Fibroblast of peridontal ligament (primary cell): Measurements from ENCODE around the gene GRIN2A.

ENCODE experiments used
- DNase-seq: peaks from one replicate; pipeline ENCODE4 v3.0.0-alpha.2; 2010; ENCODE audit errors: extremely low read depth

The GRIN2A gene

GRCh38 chr16:9859701-9860327, 322.4 kb downstream of the GRIN2A start:
- peak; percentile 62 for DNase-seq

- peak; percentile 92 for DNase-seq
Measured at GRCh38 chr16:9854675-9855074, 327.6 kb downstream of the GRIN2A start.

- DNase-seq, result no peak
Measured at GRCh38 chr16:9852003-9852402, 330.2 kb downstream of the GRIN2A start.

GRCh38 chr16:9850817-9851216, 331.4 kb downstream of the GRIN2A start:
- DNase-seq, result no peak

GRCh38 chr16:9849697-9850245, 332.5 kb downstream of the GRIN2A start:
- no peak for DNase-seq

GRCh38 chr16:9847146-9847545, 335.1 kb downstream of the GRIN2A start:
- no peak for DNase-seq

GRCh38 chr16:9846362-9847099, 335.7 kb downstream of the GRIN2A start:
- peak; percentile 14 for DNase-seq

- DNase-seq, result peak; percentile 65
Measured at GRCh38 chr16:9845661-9846361, 336.4 kb downstream of the GRIN2A start.

GRCh38 chr16:9844361-9844760, 337.9 kb downstream of the GRIN2A start:
- peak; percentile 75 for DNase-seq

- no peak for DNase-seq
Measured at GRCh38 chr16:9843424-9844018, 338.7 kb downstream of the GRIN2A start.

GRCh38 chr16:9840761-9841665, 341.2 kb downstream of the GRIN2A start:
- DNase-seq, result no peak

- no peak for DNase-seq
Measured at GRCh38 chr16:9837481-9837880, 344.7 kb downstream of the GRIN2A start.

- peak; percentile 54 for DNase-seq
Measured at GRCh38 chr16:9836118-9836736, 346.0 kb downstream of the GRIN2A start.

- DNase-seq, result no peak
Measured at GRCh38 chr16:9827062-9827752, 355.0 kb downstream of the GRIN2A start.

- no peak for DNase-seq
Measured at GRCh38 chr16:9826656-9827055, 355.6 kb downstream of the GRIN2A start.

- DNase-seq, result no peak
Measured at GRCh38 chr16:9824200-9825068, 357.8 kb downstream of the GRIN2A start.

GRCh38 chr16:9823510-9823909, 358.7 kb downstream of the GRIN2A start:
- no peak for DNase-seq

GRCh38 chr16:9821970-9822369, 360.3 kb downstream of the GRIN2A start:
- DNase-seq, result no peak

GRCh38 chr16:9821331-9821730, 360.9 kb downstream of the GRIN2A start:
- DNase-seq, result no peak
